HFFc6 (cell line): ENCODE results near the gene TBCB. TPM values are rescaled to one million over a fixed set of nuclear protein-coding genes. Genes with fewer than 3 reads are reported as not detected.

Experiments
- DNase-seq: peaks from one replicate; pipeline ENCODE4 v3.0.0-alpha.2; 2018
- H3K27ac Mint-ChIP-seq: 2 replicates; pipeline ENCODE4 v1.8.0; 2020; ENCODE audit warnings: mild to moderate bottlenecking, mixed read lengths
- H3K27me3 Mint-ChIP-seq: 2 replicates; pipeline ENCODE4 v1.8.0; 2021; ENCODE audit warnings: mild to moderate bottlenecking, moderate library complexity, mixed read lengths; ENCODE audit not compliant: insufficient read depth
- H3K36me3 Mint-ChIP-seq: 2 replicates; pipeline ENCODE4 v1.8.0; 2021; ENCODE audit warnings: low read depth, mixed read lengths
- H3K4me1 Mint-ChIP-seq: 2 replicates; pipeline ENCODE4 v1.8.0; 2020; ENCODE audit warnings: low read depth, mixed read lengths
- H3K4me3 Mint-ChIP-seq: 2 replicates; pipeline ENCODE4 v1.8.0; 2020; ENCODE audit warnings: mild to moderate bottlenecking, moderate library complexity, mixed read lengths
- H3K9me3 Mint-ChIP-seq: 2 replicates; pipeline ENCODE4 v1.8.0; 2020; ENCODE audit warnings: mild to moderate bottlenecking, mixed read lengths
- CTCF ChIP-seq: fragments of 200-600 bp; sonication (generic); IDR thresholded peaks from 2 replicates; pipeline ENCODE4 v1.5.0; 2021; ENCODE audit warnings: antibody characterized with exemption, mild to moderate bottlenecking
- total RNA-seq, 6 experiments: library from RNA; stranded (reverse); fragmentation: NEBNext Ultra II Directional; extraction: Animal tissue kit (Norgen Biotek cat#: 25700); gene quantifications; 2 replicates in 1 of 6; 3 replicates in 5 of 6; pipeline ENCODE4 v1.2.3, GENCODE V29; 2021

Gene TBCB
- total RNA-seq, 6 experiments from 2014 or later = 229 to 266 (median 243) TPM

GRCh38 chr19:36110487-36111199 lies 4.6 kb upstream of the TBCB start, which contains the start of gene OVOL3:
TSS of gene OVOL3 (plus strand) at chr19:36111143. CDS start at chr19:36111203, 60 bp downstream.
- Mint-ChIP-seq H3K4me3 (no peak within 1 kb of the TSS), H3K27me3 (peaks cover 3% of the 10 kb centered on the region; the same call in 1 of the 2 replicates), H3K36me3 (peaks cover 20% of the 10 kb centered on the region), H3K4me1 (peaks cover 15% of the 10 kb centered on the region), H3K9me3 (no peaks in the 10 kb centered on the region), H3K27ac (no peak within 1 kb of the TSS)
- DNase-seq = no peak
- no peak for TF ChIP-seq CTCF

GRCh38 chr19:36111200-36111539 lies 4.1 kb upstream of the TBCB start:
- Mint-ChIP-seq H3K9me3 (no peaks in the 10 kb centered on the region), H3K4me1 (peaks cover 18% of the 10 kb centered on the region), H3K27me3 (peaks cover 3% of the 10 kb centered on the region; the same call in 1 of the 2 replicates), H3K4me3 (no peak overlapping the region), H3K27ac (no peak overlapping the region), H3K36me3 (peaks cover 21% of the 10 kb centered on the region)
- TF ChIP-seq CTCF = no peak
- DNase-seq = no peak

GRCh38 chr19:36112678-36113077 lies 2.6 kb upstream of the TBCB start:
- peaks cover 33% of the 10 kb centered on the region for H3K4me1 Mint-ChIP-seq
- no peak for TF ChIP-seq CTCF
- peak overlapping the region; percentile 76 for H3K4me3 Mint-ChIP-seq
- DNase-seq = no peak
- H3K27ac Mint-ChIP-seq = no peak overlapping the region
- H3K27me3 Mint-ChIP-seq = peaks cover 3% of the 10 kb centered on the region; the same call in 1 of the 2 replicates
- H3K36me3 Mint-ChIP-seq = peaks cover 23% of the 10 kb centered on the region
- H3K9me3 Mint-ChIP-seq = no peaks in the 10 kb centered on the region

- Mint-ChIP-seq H3K9me3 (no peaks in the 10 kb centered on the region), H3K27ac (peak overlapping the region; percentile 98), H3K27me3 (peaks cover 3% of the 10 kb centered on the region; the same call in 1 of the 2 replicates), H3K4me3 (peak overlapping the region; percentile 99), H3K4me1 (peaks cover 40% of the 10 kb centered on the region), H3K36me3 (peaks cover 29% of the 10 kb centered on the region)
- no peak for DNase-seq
- TF ChIP-seq CTCF = no peak
These were observed 1.8 kb upstream of the TBCB start for GRCh38 chr19:36113425-36113824.

GRCh38 chr19:36113894-36114720 lies 1.2 kb upstream of the TBCB start:
- no peaks in the 10 kb centered on the region for H3K9me3 Mint-ChIP-seq
- peaks cover 3% of the 10 kb centered on the region for H3K27me3 Mint-ChIP-seq
- peaks cover 29% of the 10 kb centered on the region for H3K36me3 Mint-ChIP-seq
- H3K4me1 Mint-ChIP-seq = peaks cover 40% of the 10 kb centered on the region
- DNase-seq = peak; percentile 10
- peak overlapping the region; percentile 98 for H3K27ac Mint-ChIP-seq
- peak overlapping the region; percentile 99 for H3K4me3 Mint-ChIP-seq
- TF ChIP-seq CTCF = no peak; the same call in 1 of the 2 replicates
